Peyer's patch (tissue), 4 donors: Measurements from ENCODE around the gene KYAT1. TPM values are rescaled to one million over a fixed set of nuclear protein-coding genes. Genes with fewer than 3 reads are reported as not detected.

ENCODE experiments used
- DNase-seq, 3 donors: peaks; one replicate each; pipeline ENCODE4 v3.0.0-alpha.2; 2017 to 2019
- H3K27ac ChIP-seq, 4 donors: fragments of 200-600 bp; sonication (generic); one replicate each; pipeline ENCODE4 v1.5.1; 2016 to 2019
- H3K27me3 ChIP-seq, 2 donors: fragments of 200-600 bp; sonication (generic); one replicate each; pipeline ENCODE4 v1.5.1; 2019
- H3K36me3 ChIP-seq, 3 donors: fragments of 200-600 bp; sonication (generic); one replicate each; pipeline ENCODE4 v1.5.1; 2016 to 2019
- H3K4me1 ChIP-seq, 4 donors: fragments of 200-600 bp; sonication (generic); one replicate each; pipeline ENCODE4 v1.5.1; 2016 to 2019
- H3K4me3 ChIP-seq, 4 donors: fragments of 200-600 bp; sonication (generic); 1 replicate in 3 of 4; 2 replicates in 1 of 4; pipeline ENCODE4 v1.5.1; 2016 to 2019; ENCODE audit warnings: mild to moderate bottlenecking in 1 of 4
- H3K9me3 ChIP-seq, 4 donors: fragments of 200-600 bp; sonication (generic); one replicate each; pipeline ENCODE4 v1.5.1; 2016 to 2019; ENCODE audit warnings: mild to moderate bottlenecking in 1 of 4
- CTCF ChIP-seq, 6 experiments: fragments of 450-650 bp in 4 of 6; fragments of 200-600 bp in 2 of 6; sonication (generic) in 1 of 6; IDR thresholded peaks; one replicate each; pipeline ENCODE4 v1.5.1; 2017 to 2019; ENCODE audit warnings: antibody characterized with exemption in 6 of 6, mild to moderate bottlenecking in 3 of 6, moderate library complexity in 1 of 6
- POLR2A ChIP-seq, 2 donors: fragments of 450-650 bp; IDR thresholded peaks; one replicate each; pipeline ENCODE4 v1.5.1; 2017; ENCODE audit warnings: antibody characterized with exemption in 2 of 2, mild to moderate bottlenecking in 2 of 2, moderate library complexity in 2 of 2
- total RNA-seq, 4 donors: library from RNA; depleted of rRNA; stranded (reverse); fragments of >200 nt; gene quantifications; one replicate each; pipeline ENCODE4 v1.1.0, GENCODE V29; 2016

Gene KYAT1
- total RNA-seq, 4 donors from 2014 or later = 4.6 to 14.9 (median 8.7) TPM

GRCh38 chr9:128788445-128788844, 93.3 kb downstream of the KYAT1 start:
- H3K4me1 ChIP-seq = peaks cover 0 to 17% (median 5%) of the 10 kb centered on the region in 4 donors
- H3K27me3 ChIP-seq = no peaks in the 10 kb centered on the region
- peaks cover 0 to 40% (median 0%) of the 10 kb centered on the region in 3 donors for H3K36me3 ChIP-seq
- H3K4me3 ChIP-seq = peak overlapping the region in 1 of 4 donors; percentile 97
- no peak overlapping the region for H3K27ac ChIP-seq
- no peak for DNase-seq
- H3K9me3 ChIP-seq = no peaks in the 10 kb centered on the region
- TF ChIP-seq CTCF (IDR thresholded peaks at IDR 0.05) (no peak), POLR2A (IDR thresholded peaks at IDR 0.05) (no peak)

GRCh38 chr9:128787659-128788058, 94.1 kb downstream of the KYAT1 start:
- no peak for DNase-seq
- no peak for TF ChIP-seq CTCF (IDR thresholded peaks at IDR 0.05)
- no peak for TF ChIP-seq POLR2A (IDR thresholded peaks at IDR 0.05)
- Histone ChIP-seq H3K9me3 (no peaks in the 10 kb centered on the region), H3K27me3 (no peaks in the 10 kb centered on the region), H3K4me3 (peak overlapping the region; percentile 75 to 97 (median 92)), H3K36me3 (peaks cover 0 to 32% (median 0%) of the 10 kb centered on the region in 3 donors), H3K27ac (peak overlapping the region; percentile 77 to 88 (median 83)), H3K4me1 (peaks cover 0 to 17% (median 5%) of the 10 kb centered on the region in 4 donors)

GRCh38 chr9:128786681-128787601, 94.8 kb downstream of the KYAT1 start, which contains the start of gene TBC1D13:
TBC1D13 (plus strand) TSS chr9:128787253; CDS start chr9:128787354, 101 bp downstream.
- Histone ChIP-seq H3K4me3 (peak within 1 kb of the TSS; percentile 75 to 97 (median 92)), H3K4me1 (peaks cover 0 to 17% (median 5%) of the 10 kb centered on the region in 4 donors), H3K36me3 (peaks cover 0 to 25% (median 0%) of the 10 kb centered on the region in 3 donors), H3K9me3 (no peaks in the 10 kb centered on the region), H3K27me3 (no peaks in the 10 kb centered on the region), H3K27ac (peak within 1 kb of the TSS; percentile 77 to 88 (median 83))
- DNase-seq = peak; percentile 91 to 96 (median 94)
- no peak for TF ChIP-seq CTCF (IDR thresholded peaks at IDR 0.05)
- peak; percentile 40 to 60 for TF ChIP-seq POLR2A (IDR thresholded peaks at IDR 0.05)

- no peak for DNase-seq
- TF ChIP-seq CTCF (IDR thresholded peaks at IDR 0.05) = no peak
- TF ChIP-seq POLR2A (IDR thresholded peaks at IDR 0.05) = no peak
Measured at GRCh38 chr9:128785427-128785826, 96.3 kb downstream of the KYAT1 start.

More at GRCh38 chr9:128785427-128785826, 96.3 kb downstream of the KYAT1 start:
- Histone ChIP-seq H3K36me3 (peaks cover 0 to 10% (median 0%) of the 10 kb centered on the region in 3 donors), H3K4me1 (peaks cover 0 to 17% (median 5%) of the 10 kb centered on the region in 4 donors), H3K27me3 (no peaks in the 10 kb centered on the region), H3K4me3 (no peak overlapping the region), H3K9me3 (no peaks in the 10 kb centered on the region), H3K27ac (no peak overlapping the region)

Other genes starting within 250 kb of the KYAT1 start
- gene DYNC2I2, start 225.1 kb downstream of the KYAT1 start, total RNA-seq = 100 to 1,000 TPM in 1 of 4 donors, 10 to 100 TPM in 3; 71.9 to 103 (median 95.8) TPM
- gene SET, start 192.7 kb downstream of the KYAT1 start, total RNA-seq = 100 to 1,000 TPM in 1 of 4 donors, 10 to 100 TPM in 3; 72.3 to 148 (median 83.9) TPM
- 10 to 100 TPM in 1 of 4 donors, 1 to 10 TPM in 3; 5.6 to 15.7 (median 9.3) TPM for gene PKN3, start 179.4 kb downstream of the KYAT1 start, total RNA-seq
- gene ZDHHC12, start 157.8 kb downstream of the KYAT1 start, total RNA-seq = 100 to 1,000 TPM in 3 of 4 donors, 10 to 100 TPM in 1; 21.5 to 177 (median 138) TPM
- gene ZER1, start 110.0 kb downstream of the KYAT1 start, total RNA-seq = 100 to 1,000 TPM in 1 of 4 donors, 10 to 100 TPM in 3; 83.1 to 114 (median 88.1) TPM
- gene TBC1D13, start 94.7 kb downstream of the KYAT1 start, total RNA-seq = 10 to 100 TPM; 26.8 to 48.7 (median 45.7) TPM
- gene ENDOG, start 63.5 kb downstream of the KYAT1 start, total RNA-seq = 10 to 100 TPM in 3 of 4 donors, 1 to 10 TPM in 1; 9.9 to 53.6 (median 40.5) TPM
- gene SPOUT1, start 52.2 kb downstream of the KYAT1 start, total RNA-seq = 10 to 100 TPM; 33.5 to 48.7 (median 34.9) TPM
- 10 to 100 TPM; 20.0 to 39.2 (median 27.0) TPM for gene LRRC8A, start 183 bp upstream of the KYAT1 start, total RNA-seq
- gene PHYHD1, start 39.0 kb upstream of the KYAT1 start, total RNA-seq = 10 to 100 TPM in 1 of 4 donors, 1 to 10 TPM in 2, not detected in 1; 4.4 to 23.9 (median 7.5) TPM
- gene DOLK, start 65.7 kb upstream of the KYAT1 start, total RNA-seq = 10 to 100 TPM in 2 of 4 donors, 1 to 10 TPM in 2; 4.1 to 12.3 (median 10.6) TPM
- gene NUP188, start 65.7 kb upstream of the KYAT1 start, total RNA-seq = 100 to 1,000 TPM in 1 of 4 donors, 10 to 100 TPM in 3; 28.2 to 101 (median 47.9) TPM
- gene SH3GLB2, start 146.4 kb upstream of the KYAT1 start, total RNA-seq = 100 to 1,000 TPM; 156 to 218 (median 183) TPM
- gene MIGA2, start 154.7 kb upstream of the KYAT1 start, total RNA-seq = 100 to 1,000 TPM in 3 of 4 donors, 10 to 100 TPM in 1; 68.5 to 174 (median 125) TPM
- 10 to 100 TPM in 3 of 4 donors, not detected in 1; 37.6 to 53.9 (median 46.1) TPM for gene DOLPP1, start 199.2 kb upstream of the KYAT1 start, total RNA-seq
- 100 to 1,000 TPM in 3 of 4 donors, 10 to 100 TPM in 1; 50.3 to 220 (median 146) TPM for gene CRAT, start 228.8 kb upstream of the KYAT1 start, total RNA-seq
- gene PTPA, start 229.5 kb upstream of the KYAT1 start, total RNA-seq = 10 to 100 TPM; 48.7 to 65.7 (median 51.9) TPM